Stomach (tissue), 19 donors: ENCODE data around the gene HSPA12A. TPM values are rescaled to one million over a fixed set of nuclear protein-coding genes. Genes with fewer than 3 reads are reported as not detected.

Source experiments
- DNase-seq, 2 donors: peaks; one replicate each; pipeline versions ENCODE4 v3.0.0 to v3.0.0-alpha.2; 2013 to 2019
- H3K27ac ChIP-seq, 5 donors: fragments of 200-600 bp in 4 of 5; sonication (generic) in 4 of 5; one replicate each; pipeline ENCODE4 v1.5.1; 2013 to 2019; ENCODE audit warnings: mild to moderate bottlenecking in 1 of 5, moderate library complexity in 1 of 5
- H3K27me3 ChIP-seq, 3 donors: fragments of 200-600 bp; sonication (generic); one replicate each; pipeline ENCODE4 v1.5.1; 2017 to 2019; ENCODE audit warnings: mixed run types in 1 of 3
- H3K36me3 ChIP-seq, 4 donors: fragments of 200-600 bp; sonication (generic); 1 replicate in 3 of 4; 2 replicates in 1 of 4; pipeline ENCODE4 v1.5.1; 2016 to 2019
- H3K4me1 ChIP-seq, 4 donors: fragments of 200-600 bp; sonication (generic); one replicate each; pipeline ENCODE4 v1.5.1; 2016 to 2019
- H3K4me3 ChIP-seq, 4 donors: fragments of 200-600 bp; sonication (generic) in 3 of 4; one replicate each; pipeline ENCODE4 v1.5.1; 2016 to 2019; ENCODE audit warnings: mild to moderate bottlenecking in 1 of 4
- H3K9me3 ChIP-seq, 4 donors: fragments of 200-600 bp; sonication (generic); one replicate each; pipeline ENCODE4 v1.5.1; 2016 to 2019
- EP300 ChIP-seq: sonication (generic); formaldehyde crosslinking; IDR thresholded peaks from one replicate; pipeline ENCODE4 v1.6.1; 2017; ENCODE audit warnings: antibody characterized with exemption
- POLR2A ChIP-seq, 4 donors: fragments of 450-650 bp; IDR thresholded peaks; one replicate each; pipeline ENCODE4 v1.6.1; 2016; ENCODE audit warnings: antibody characterized with exemption in 4 of 4, control low read depth in 2 of 4, mild to moderate bottlenecking in 1 of 4, moderate library complexity in 1 of 4
- POLR2AphosphoS5 ChIP-seq, 3 donors: sonication (generic); formaldehyde crosslinking; IDR thresholded peaks; one replicate each; pipeline ENCODE4 v1.6.1; 2016; ENCODE audit warnings: antibody characterized with exemption in 3 of 3
- WGBS, 5 donors: extraction: QIAGEN DNeasy Blood & Tissue Kit in 3 of 5; methylation state at CpG; one replicate each; pipeline versions ENCODE4 v1.1.5 to v1.1.7; 2013 to 2018; 5-methylcytosine and 5-hydroxymethylcytosine counted together
- intact Hi-C: fragments of 100-400 bp; cut with DNase I; formaldehyde crosslinking; loops from one replicate; pipeline ENCODE4 v1.15.1; 2023; ENCODE audit warnings: low total_unique reads
- long read RNA-seq, 10 donors: transcript quantifications; one replicate each; lab custom pipeline, GENCODE V29; 2026
- polyA plus RNA-seq, 3 donors: library from polyadenylated mRNA; stranded (reverse); fragments of 200-250 nt; gene quantifications; one replicate each; pipeline ENCODE4 v1.2.3, GENCODE V29; 2013
- total RNA-seq, 5 donors: library from RNA; depleted of rRNA; stranded (reverse); fragments of >200 nt; gene quantifications; one replicate each; pipeline versions ENCODE4 v1.1.0 to v1.2.3, GENCODE V29; 2014 to 2016
- TF ChIP-seq, protein P1 (sequence below), 7 experiments: fragments of 450-650 bp in 4 of 7; fragments of 200-600 bp in 3 of 7; sonication (generic) in 3 of 7; IDR thresholded peaks; one replicate each; pipeline ENCODE4 v1.5.1; 2016 to 2019; ENCODE audit warnings: antibody characterized with exemption in 7 of 7, control low read depth in 2 of 7, mild to moderate bottlenecking in 1 of 7
- donor health status: healthy with polysubstance abuse.
- donor health status: Bipolar disorder and iron deficiency.
- donor health status: healthy.

The HSPA12A gene, protein sequence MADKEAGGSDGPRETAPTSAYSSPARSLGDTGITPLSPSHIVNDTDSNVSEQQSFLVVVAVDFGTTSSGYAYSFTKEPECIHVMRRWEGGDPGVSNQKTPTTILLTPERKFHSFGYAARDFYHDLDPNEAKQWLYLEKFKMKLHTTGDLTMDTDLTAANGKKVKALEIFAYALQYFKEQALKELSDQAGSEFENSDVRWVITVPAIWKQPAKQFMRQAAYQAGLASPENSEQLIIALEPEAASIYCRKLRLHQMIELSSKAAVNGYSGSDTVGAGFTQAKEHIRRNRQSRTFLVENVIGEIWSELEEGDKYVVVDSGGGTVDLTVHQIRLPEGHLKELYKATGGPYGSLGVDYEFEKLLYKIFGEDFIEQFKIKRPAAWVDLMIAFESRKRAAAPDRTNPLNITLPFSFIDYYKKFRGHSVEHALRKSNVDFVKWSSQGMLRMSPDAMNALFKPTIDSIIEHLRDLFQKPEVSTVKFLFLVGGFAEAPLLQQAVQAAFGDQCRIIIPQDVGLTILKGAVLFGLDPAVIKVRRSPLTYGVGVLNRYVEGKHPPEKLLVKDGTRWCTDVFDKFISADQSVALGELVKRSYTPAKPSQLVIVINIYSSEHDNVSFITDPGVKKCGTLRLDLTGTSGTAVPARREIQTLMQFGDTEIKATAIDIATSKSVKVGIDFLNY
- total RNA-seq = 10 to 100 TPM in 2 of 5 donors, 1 to 10 TPM in 3; 2.9 to 25.5 (median 6.1) TPM
- 1 to 10 TPM; 2.0 to 2.7 (median 2.4) TPM for polyA plus RNA-seq
- long read RNA-seq, donor 1, full-length matches to known transcripts = 2 of 2 reads
- long read RNA-seq, donor 1, partial matches to known transcripts = 0 of 2 reads
- long read RNA-seq, donor 1, other reads (novel, unspliced or antisense) = 0 of 2 reads
- long read RNA-seq, donor 2 = 0 reads
- long read RNA-seq, donor 3 = 0 reads
- long read RNA-seq, donor 4 = 0 reads
- long read RNA-seq, donor 5 = 0 reads
- long read RNA-seq, donor 6, full-length matches to known transcripts = 3 of 8 reads
- long read RNA-seq, donor 6, partial matches to known transcripts = 5 of 8 reads
- long read RNA-seq, donor 6, other reads (novel, unspliced or antisense) = 0 of 8 reads
- long read RNA-seq, donor 7 = 0 reads
- long read RNA-seq, donor 8, full-length matches to known transcripts = 1 of 1 reads
- long read RNA-seq, donor 8, partial matches to known transcripts = 0 of 1 reads
- long read RNA-seq, donor 8, other reads (novel, unspliced or antisense) = 0 of 1 reads
- long read RNA-seq, donor 9 = 0 reads
- long read RNA-seq, donor 10 = 0 reads

DNA sequence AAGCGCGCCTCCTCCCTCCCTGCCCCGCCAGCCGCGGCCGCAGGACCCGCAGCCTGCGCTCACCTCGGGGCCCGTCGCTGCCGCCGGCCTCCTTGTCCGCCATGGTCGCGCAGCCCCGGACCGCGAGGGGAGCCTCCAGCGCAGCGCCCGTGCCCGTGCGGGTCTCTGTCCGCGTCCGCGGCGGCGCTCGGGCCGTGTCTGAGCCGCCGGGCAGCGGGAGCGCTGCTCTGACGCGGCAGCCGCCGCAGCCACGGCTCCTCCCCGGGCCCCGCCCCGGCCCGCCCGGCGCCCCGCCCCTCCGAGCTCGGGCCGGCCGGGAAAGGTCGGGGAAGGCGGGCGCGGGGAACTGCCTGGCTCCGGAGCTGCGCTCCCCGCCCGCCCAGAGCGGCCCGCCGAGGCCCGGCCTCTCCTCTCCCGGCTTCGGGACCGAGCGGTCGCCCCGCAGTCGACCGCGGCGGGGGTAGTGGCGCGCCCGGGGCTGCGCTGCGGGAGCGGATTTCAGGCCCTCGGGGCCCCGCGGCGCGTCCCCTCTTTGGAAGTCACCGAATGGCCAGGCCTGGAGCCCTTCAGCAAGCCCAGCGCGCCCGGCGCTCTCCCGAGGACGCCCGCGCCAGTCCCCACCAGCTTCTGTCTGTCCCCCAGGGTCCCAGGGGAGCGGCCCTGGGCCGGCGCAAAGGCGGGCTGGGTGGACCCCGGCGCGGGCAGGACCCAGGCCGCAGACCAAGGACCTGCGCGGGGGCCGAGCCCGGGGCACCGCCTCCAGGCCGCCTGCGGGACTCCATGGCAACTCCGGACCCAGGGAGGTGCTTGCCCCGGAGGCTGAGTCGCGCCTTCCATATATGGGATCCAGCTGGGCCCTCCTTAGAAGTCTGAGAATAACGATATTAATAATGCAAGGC lies at the start of gene HSPA12A:
Gene HSPA12A (minus strand): TSS at position 200 of the 899 bp plus-strand sequence. CDS start 97 bp downstream, at position 103.
- TF ChIP-seq, protein P1, sequence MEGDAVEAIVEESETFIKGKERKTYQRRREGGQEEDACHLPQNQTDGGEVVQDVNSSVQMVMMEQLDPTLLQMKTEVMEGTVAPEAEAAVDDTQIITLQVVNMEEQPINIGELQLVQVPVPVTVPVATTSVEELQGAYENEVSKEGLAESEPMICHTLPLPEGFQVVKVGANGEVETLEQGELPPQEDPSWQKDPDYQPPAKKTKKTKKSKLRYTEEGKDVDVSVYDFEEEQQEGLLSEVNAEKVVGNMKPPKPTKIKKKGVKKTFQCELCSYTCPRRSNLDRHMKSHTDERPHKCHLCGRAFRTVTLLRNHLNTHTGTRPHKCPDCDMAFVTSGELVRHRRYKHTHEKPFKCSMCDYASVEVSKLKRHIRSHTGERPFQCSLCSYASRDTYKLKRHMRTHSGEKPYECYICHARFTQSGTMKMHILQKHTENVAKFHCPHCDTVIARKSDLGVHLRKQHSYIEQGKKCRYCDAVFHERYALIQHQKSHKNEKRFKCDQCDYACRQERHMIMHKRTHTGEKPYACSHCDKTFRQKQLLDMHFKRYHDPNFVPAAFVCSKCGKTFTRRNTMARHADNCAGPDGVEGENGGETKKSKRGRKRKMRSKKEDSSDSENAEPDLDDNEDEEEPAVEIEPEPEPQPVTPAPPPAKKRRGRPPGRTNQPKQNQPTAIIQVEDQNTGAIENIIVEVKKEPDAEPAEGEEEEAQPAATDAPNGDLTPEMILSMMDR (IDR thresholded peaks at IDR 0.05) = no peak
- TF ChIP-seq EP300 (no peak), POLR2AphosphoS5 (IDR thresholded peaks at IDR 0.05) (peak; percentile 4 to 44 (median 40)), POLR2A (IDR thresholded peaks at IDR 0.05) (no peak)
- peak; percentile 80 to 93 for DNase-seq
- WGBS, 5 donors = 0 to 1% (median 1%) methylated on average over 14 to 114 of the region's 114 CpGs

DNA sequence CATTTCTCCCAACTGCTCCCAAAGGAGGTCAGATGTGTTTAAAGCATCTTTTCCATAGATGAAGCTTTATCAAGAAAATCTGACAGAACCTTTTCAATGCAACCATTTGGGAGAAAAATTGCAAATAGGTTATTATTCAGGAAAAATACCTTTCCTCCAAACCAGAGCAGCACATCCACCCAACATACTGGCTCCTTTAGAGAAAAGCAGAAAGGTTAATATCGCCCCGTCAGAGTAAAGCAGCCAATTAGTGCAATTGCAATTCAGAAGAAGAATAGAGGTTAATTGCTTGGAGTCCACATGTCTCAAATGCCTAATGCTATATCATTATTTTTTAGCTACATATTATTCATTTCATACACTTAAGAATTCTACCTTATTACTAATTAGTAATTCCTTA lies 48.9 kb upstream of the HSPA12A start:
- 89 to 100% (median 98%) methylated on average over 2 of the region's 2 CpGs for WGBS, 5 donors
- Histone ChIP-seq H3K4me1 (peaks cover 6 to 10% (median 7%) of the 10 kb centered on the region in 4 donors), H3K4me3 (no peak overlapping the region), H3K27ac (no peak overlapping the region), H3K9me3 (no peaks in the 10 kb centered on the region), H3K27me3 (peaks cover 0 to 22% (median 6%) of the 10 kb centered on the region in 3 donors), H3K36me3 (no peaks in the 10 kb centered on the region)
- intact Hi-C loops = no loop called here
- DNase-seq = no peak
- TF ChIP-seq, protein P1 (IDR thresholded peaks at IDR 0.05) = no peak
- TF ChIP-seq POLR2AphosphoS5 (IDR thresholded peaks at IDR 0.05) (no peak), EP300 (no peak), POLR2A (IDR thresholded peaks at IDR 0.05) (no peak)

More for the DNA sequence above, at the start of gene HSPA12A:
- Histone ChIP-seq H3K27me3 (peaks cover 0 to 48% (median 14%) of the 10 kb centered on the region in 3 donors), H3K4me3 (peak within 1 kb of the TSS; percentile 67 to 93 (median 74)), H3K9me3 (no peaks in the 10 kb centered on the region), H3K27ac (peak within 1 kb of the TSS; percentile 85 to 96 (median 90)), H3K36me3 (no peaks in the 10 kb centered on the region), H3K4me1 (peaks cover 10 to 25% (median 22%) of the 10 kb centered on the region in 4 donors)
- intact Hi-C loops = no loop called here

DNA sequence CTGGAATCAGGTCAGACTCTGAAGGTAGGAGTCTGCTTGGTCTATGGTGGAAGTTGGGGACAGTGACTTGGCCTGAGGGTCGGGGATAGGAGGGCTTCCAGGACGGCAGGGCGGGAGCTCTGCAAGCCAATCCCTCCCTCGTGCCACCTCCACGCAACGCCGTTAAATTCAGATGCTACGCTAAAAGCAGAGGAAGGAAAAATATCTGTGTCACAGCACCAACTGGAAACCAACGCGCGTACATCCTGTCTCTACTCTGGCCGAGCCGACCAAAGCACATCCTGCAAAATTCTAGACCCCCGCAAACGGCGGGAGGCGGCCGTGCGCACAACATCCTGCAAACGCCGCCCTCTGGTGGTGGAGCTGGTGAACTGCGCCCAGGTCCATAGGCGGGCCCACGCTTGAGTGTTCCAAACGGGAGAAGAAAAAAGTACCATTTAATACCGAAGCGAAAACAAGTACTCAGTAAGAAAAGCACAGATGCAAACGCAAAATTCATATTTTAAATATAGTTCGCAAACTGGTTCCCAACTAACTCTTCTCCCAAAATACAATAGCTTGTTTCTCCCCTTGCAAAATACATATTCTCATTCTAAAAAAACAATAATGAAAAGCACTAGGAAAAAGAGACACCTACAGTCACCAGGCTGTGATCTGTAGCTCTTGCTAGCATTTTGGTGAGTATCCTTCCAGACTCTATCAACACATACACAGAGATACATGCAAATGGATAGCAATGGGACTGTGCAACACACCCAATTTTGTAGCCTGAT lies 45.7 kb upstream of the HSPA12A start:
- TF ChIP-seq POLR2A (IDR thresholded peaks at IDR 0.05) = no peak
- TF ChIP-seq EP300 = no peak
- peak in 1 of 3 donors; percentile 34 for TF ChIP-seq POLR2AphosphoS5 (IDR thresholded peaks at IDR 0.05)
- TF ChIP-seq, protein P1 (IDR thresholded peaks at IDR 0.05) = peak in 6 of 7 experiments; percentile 51 to 100 (median 96)
- peaks cover 6 to 10% (median 7%) of the 10 kb centered on the region in 4 donors for H3K4me1 ChIP-seq
- intact Hi-C loops = loop anchor here (5.0 kb wide), 1 partner anchor 101 kb away; no protein-coding TSS in a partner anchor
- peaks cover 0 to 19% (median 6%) of the 10 kb centered on the region in 3 donors for H3K27me3 ChIP-seq
- no peaks in the 10 kb centered on the region for H3K9me3 ChIP-seq
- H3K4me3 ChIP-seq = peak overlapping the region; percentile 17 to 28 (median 22)
- WGBS, 5 donors = 2 to 4% (median 3%) methylated on average over 29 of the region's 29 CpGs
- H3K36me3 ChIP-seq = no peaks in the 10 kb centered on the region
- H3K27ac ChIP-seq = no peak overlapping the region
- peak; percentile 74 to 92 for DNase-seq
